ENCODE results near the gene CHRFAM7A. TPM values are rescaled to one million over a fixed set of nuclear protein-coding genes. Genes with fewer than 3 reads are reported as not detected.
"Not testable (repeated sequence)": the region's sequence is repeated elsewhere in the genome, so short reads cannot be mapped to it uniquely, and the experiment has no call there.

The CHRFAM7A gene
- total RNA-seq, result 2.7 TPM
- polyA plus RNA-seq (ENCODE audit: insufficient read depth, low read depth, low replicate concordance), result 0.54 TPM
- long read RNA-seq, donor 1, result 0 reads
- long read RNA-seq, donor 2, result 0 reads
- long read RNA-seq, donor 3, result 0 reads
- long read RNA-seq, donor 4, result 0 reads
- long read RNA-seq, donor 5, result 0 reads
- long read RNA-seq, donor 6, result 0 reads
- long read RNA-seq, donor 7, result 0 reads
- long read RNA-seq, donor 8, result 0 reads
- long read RNA-seq, donor 9, result 0 reads
- long read RNA-seq, donor 10, result 0 reads

- H3K4me3 ChIP-seq (ENCODE audit: low read length in 3 of 3); intact Hi-C loops (cut with DNase I); H3K27me3 ChIP-seq (ENCODE audit: control insufficient read depth, insufficient read depth, low read length); FAIRE-seq; H3K9me3 ChIP-seq (ENCODE audit: control insufficient read depth in 2 of 3, insufficient read depth in 1 of 3, low read length in 3 of 3); H3K36me3 ChIP-seq (ENCODE audit: control insufficient read depth in 2 of 3, insufficient read depth in 3 of 3, low read length in 3 of 3); H3K9ac ChIP-seq (ENCODE audit: low read length in 3 of 3); H3K4me1 ChIP-seq (ENCODE audit: control insufficient read depth in 2 of 3, insufficient read depth in 2 of 3, low read depth in 1 of 3, low read length in 3 of 3); H3K27ac ChIP-seq (ENCODE audit: low read depth in 2 of 2, low read length in 2 of 2): not testable (repeated sequence)
- DNase-seq, result peak in 1 of 5 donors; percentile 9
These were observed at the start of gene CHRFAM7A for GRCh38 chr15:30392766-30393663. CHRFAM7A (minus strand) TSS chr15:30393540; CDS start chr15:30383351, 10,189 bp downstream.

GRCh38 chr15:30438348-30438747 is 45.0 kb upstream of the CHRFAM7A start:
- FAIRE-seq, result not testable (repeated sequence)

GRCh38 chr15:30435878-30436277 is 42.5 kb upstream of the CHRFAM7A start:
- H3K36me3 ChIP-seq (ENCODE audit: control insufficient read depth in 2 of 3, insufficient read depth in 3 of 3, low read length in 3 of 3); H3K9ac ChIP-seq (ENCODE audit: low read length in 3 of 3); H3K4me3 ChIP-seq (ENCODE audit: low read length in 3 of 3); H3K4me1 ChIP-seq (ENCODE audit: control insufficient read depth in 2 of 3, insufficient read depth in 2 of 3, low read depth in 1 of 3, low read length in 3 of 3); intact Hi-C loops (cut with DNase I); H3K9me3 ChIP-seq (ENCODE audit: control insufficient read depth in 2 of 3, insufficient read depth in 1 of 3, low read length in 3 of 3); FAIRE-seq; H3K27me3 ChIP-seq (ENCODE audit: control insufficient read depth, insufficient read depth, low read length); H3K27ac ChIP-seq (ENCODE audit: low read depth in 2 of 2, low read length in 2 of 2): not testable (repeated sequence)
- peak in 1 of 5 donors; percentile 3 for DNase-seq

More at GRCh38 chr15:30438348-30438747, 45.0 kb upstream of the CHRFAM7A start:
- DNase-seq; H3K4me1 ChIP-seq (ENCODE audit: control insufficient read depth in 2 of 3, insufficient read depth in 2 of 3, low read depth in 1 of 3, low read length in 3 of 3); H3K27ac ChIP-seq (ENCODE audit: low read depth in 2 of 2, low read length in 2 of 2); intact Hi-C loops (cut with DNase I); H3K36me3 ChIP-seq (ENCODE audit: control insufficient read depth in 2 of 3, insufficient read depth in 3 of 3, low read length in 3 of 3); H3K9ac ChIP-seq (ENCODE audit: low read length in 3 of 3); H3K27me3 ChIP-seq (ENCODE audit: control insufficient read depth, insufficient read depth, low read length); H3K4me3 ChIP-seq (ENCODE audit: low read length in 3 of 3); H3K9me3 ChIP-seq (ENCODE audit: control insufficient read depth in 2 of 3, insufficient read depth in 1 of 3, low read length in 3 of 3): not testable (repeated sequence)

GRCh38 chr15:30420723-30421122 is 27.4 kb upstream of the CHRFAM7A start:
- H3K4me3 ChIP-seq (ENCODE audit: low read length in 3 of 3); FAIRE-seq; H3K36me3 ChIP-seq (ENCODE audit: control insufficient read depth in 2 of 3, insufficient read depth in 3 of 3, low read length in 3 of 3); H3K9me3 ChIP-seq (ENCODE audit: control insufficient read depth in 2 of 3, insufficient read depth in 1 of 3, low read length in 3 of 3); H3K27me3 ChIP-seq (ENCODE audit: control insufficient read depth, insufficient read depth, low read length); H3K4me1 ChIP-seq (ENCODE audit: control insufficient read depth in 2 of 3, insufficient read depth in 2 of 3, low read depth in 1 of 3, low read length in 3 of 3); intact Hi-C loops (cut with DNase I); H3K9ac ChIP-seq (ENCODE audit: low read length in 3 of 3); H3K27ac ChIP-seq (ENCODE audit: low read depth in 2 of 2, low read length in 2 of 2): not testable (repeated sequence)
- DNase-seq, result peak in 1 of 5 donors; percentile 4

GRCh38 chr15:30414160-30414559 is 20.8 kb upstream of the CHRFAM7A start, which contains the start of gene GOLGA8R:
GOLGA8R (minus strand) TSS chr15:30414260; CDS start chr15:30414162, 98 bp downstream.
- H3K9ac ChIP-seq (ENCODE audit: low read length in 3 of 3); DNase-seq; H3K27ac ChIP-seq (ENCODE audit: low read depth in 2 of 2, low read length in 2 of 2); H3K36me3 ChIP-seq (ENCODE audit: control insufficient read depth in 2 of 3, insufficient read depth in 3 of 3, low read length in 3 of 3); H3K4me3 ChIP-seq (ENCODE audit: low read length in 3 of 3); H3K4me1 ChIP-seq (ENCODE audit: control insufficient read depth in 2 of 3, insufficient read depth in 2 of 3, low read depth in 1 of 3, low read length in 3 of 3); H3K27me3 ChIP-seq (ENCODE audit: control insufficient read depth, insufficient read depth, low read length); intact Hi-C loops (cut with DNase I); H3K9me3 ChIP-seq (ENCODE audit: control insufficient read depth in 2 of 3, insufficient read depth in 1 of 3, low read length in 3 of 3); FAIRE-seq: not testable (repeated sequence)

- H3K27ac ChIP-seq (ENCODE audit: low read depth in 2 of 2, low read length in 2 of 2); H3K9me3 ChIP-seq (ENCODE audit: control insufficient read depth in 2 of 3, insufficient read depth in 1 of 3, low read length in 3 of 3); H3K36me3 ChIP-seq (ENCODE audit: control insufficient read depth in 2 of 3, insufficient read depth in 3 of 3, low read length in 3 of 3); intact Hi-C loops (cut with DNase I); FAIRE-seq; H3K4me3 ChIP-seq (ENCODE audit: low read length in 3 of 3); H3K9ac ChIP-seq (ENCODE audit: low read length in 3 of 3); H3K4me1 ChIP-seq (ENCODE audit: control insufficient read depth in 2 of 3, insufficient read depth in 2 of 3, low read depth in 1 of 3, low read length in 3 of 3); H3K27me3 ChIP-seq (ENCODE audit: control insufficient read depth, insufficient read depth, low read length): not testable (repeated sequence)
- peak in 1 of 5 donors; percentile 2 for DNase-seq
These were observed 14.3 kb upstream of the CHRFAM7A start for GRCh38 chr15:30407636-30408035.

- H3K9ac ChIP-seq (ENCODE audit: low read length in 3 of 3); H3K9me3 ChIP-seq (ENCODE audit: control insufficient read depth in 2 of 3, insufficient read depth in 1 of 3, low read length in 3 of 3); H3K4me3 ChIP-seq (ENCODE audit: low read length in 3 of 3); intact Hi-C loops (cut with DNase I); H3K27ac ChIP-seq (ENCODE audit: low read depth in 2 of 2, low read length in 2 of 2); H3K27me3 ChIP-seq (ENCODE audit: control insufficient read depth, insufficient read depth, low read length); H3K4me1 ChIP-seq (ENCODE audit: control insufficient read depth in 2 of 3, insufficient read depth in 2 of 3, low read depth in 1 of 3, low read length in 3 of 3); FAIRE-seq; H3K36me3 ChIP-seq (ENCODE audit: control insufficient read depth in 2 of 3, insufficient read depth in 3 of 3, low read length in 3 of 3): not testable (repeated sequence)
- DNase-seq, result peak in 1 of 5 donors; percentile 70
These were observed 5.6 kb upstream of the CHRFAM7A start for GRCh38 chr15:30398988-30399387.

GRCh38 chr15:30393664-30393991 is 288 bp upstream of the CHRFAM7A start:
- H3K4me3 ChIP-seq (ENCODE audit: low read length in 3 of 3); intact Hi-C loops (cut with DNase I); H3K27me3 ChIP-seq (ENCODE audit: control insufficient read depth, insufficient read depth, low read length); H3K4me1 ChIP-seq (ENCODE audit: control insufficient read depth in 2 of 3, insufficient read depth in 2 of 3, low read depth in 1 of 3, low read length in 3 of 3); FAIRE-seq; H3K9me3 ChIP-seq (ENCODE audit: control insufficient read depth in 2 of 3, insufficient read depth in 1 of 3, low read length in 3 of 3); DNase-seq; H3K36me3 ChIP-seq (ENCODE audit: control insufficient read depth in 2 of 3, insufficient read depth in 3 of 3, low read length in 3 of 3); H3K9ac ChIP-seq (ENCODE audit: low read length in 3 of 3); H3K27ac ChIP-seq (ENCODE audit: low read depth in 2 of 2, low read length in 2 of 2): not testable (repeated sequence)
